ENCODE measurements around the gene C2CD4B.
A peak's percentile ranks its signal among the peaks of the same experiment; 100 is the strongest.

Gene C2CD4B

GRCh38 chr15:62165104-62165792 lies at the start of gene C2CD4B:
Gene C2CD4B (minus strand): TSS chr15:62165285. CDS start chr15:62164984, 301 bp downstream.
- no peak for DNase-seq (ENCODE audit: low spot score)
- no peak for FAIRE-seq

- FAIRE-seq (no peak), DNase-seq (ENCODE audit: low spot score) (no peak)
Measured at GRCh38 chr15:62212741-62213140, 47.7 kb upstream of the C2CD4B start.

- FAIRE-seq: no peak
Measured at GRCh38 chr15:62211348-62211747, 46.3 kb upstream of the C2CD4B start.

GRCh38 chr15:62209821-62210220 lies 44.7 kb upstream of the C2CD4B start:
- FAIRE-seq: no peak
- DNase-seq (ENCODE audit: low spot score): no peak

More at GRCh38 chr15:62211348-62211747, 46.3 kb upstream of the C2CD4B start:
- DNase-seq (ENCODE audit: low spot score): peak; percentile 45

GRCh38 chr15:62209322-62209721 lies 44.2 kb upstream of the C2CD4B start:
- FAIRE-seq: no peak
- DNase-seq (ENCODE audit: low spot score): no peak

- no peak for DNase-seq (ENCODE audit: low spot score)
- no peak for FAIRE-seq
Measured at GRCh38 chr15:62208884-62209283, 43.8 kb upstream of the C2CD4B start.

GRCh38 chr15:62208367-62208766 lies 43.3 kb upstream of the C2CD4B start:
- no peak for DNase-seq (ENCODE audit: low spot score)
- no peak for FAIRE-seq

- FAIRE-seq (no peak), DNase-seq (ENCODE audit: low spot score) (no peak)
Measured at GRCh38 chr15:62190675-62191074, 25.6 kb upstream of the C2CD4B start.

- DNase-seq (ENCODE audit: low spot score) (no peak), FAIRE-seq (no peak)
Measured at GRCh38 chr15:62190274-62190673, 25.2 kb upstream of the C2CD4B start.

GRCh38 chr15:62188744-62189143 lies 23.7 kb upstream of the C2CD4B start:
- FAIRE-seq: no peak
- DNase-seq (ENCODE audit: low spot score): no peak

GRCh38 chr15:62187910-62188309 lies 22.8 kb upstream of the C2CD4B start:
- FAIRE-seq (no peak), DNase-seq (ENCODE audit: low spot score) (no peak)

GRCh38 chr15:62187425-62187824 lies 22.3 kb upstream of the C2CD4B start:
- FAIRE-seq: no peak
- no peak for DNase-seq (ENCODE audit: low spot score)

GRCh38 chr15:62186578-62186977 lies 21.5 kb upstream of the C2CD4B start:
- no peak for DNase-seq (ENCODE audit: low spot score)
- FAIRE-seq: no peak

- DNase-seq (ENCODE audit: low spot score): no peak
- no peak for FAIRE-seq
Measured at GRCh38 chr15:62183130-62183529, 18.0 kb upstream of the C2CD4B start.

- no peak for FAIRE-seq
Measured at GRCh38 chr15:62173215-62173614, 8.1 kb upstream of the C2CD4B start.

GRCh38 chr15:62171882-62172281 lies 6.8 kb upstream of the C2CD4B start:
- FAIRE-seq (no peak), DNase-seq (ENCODE audit: low spot score) (no peak)

More at GRCh38 chr15:62173215-62173614, 8.1 kb upstream of the C2CD4B start:
- no peak for DNase-seq (ENCODE audit: low spot score)

- no peak for DNase-seq (ENCODE audit: low spot score)
- no peak for FAIRE-seq
Measured at GRCh38 chr15:62165793-62166375, 799 bp upstream of the C2CD4B start.

- no peak for FAIRE-seq
- no peak for DNase-seq (ENCODE audit: low spot score)
Measured at GRCh38 chr15:62164396-62165103, 535 bp downstream of the C2CD4B start.

GRCh38 chr15:62164014-62164395 lies 1.1 kb downstream of the C2CD4B start:
- FAIRE-seq: no peak
- DNase-seq (ENCODE audit: low spot score): no peak

- DNase-seq (ENCODE audit: low spot score): no peak
- FAIRE-seq: no peak
Measured at GRCh38 chr15:62163397-62164013, 1.6 kb downstream of the C2CD4B start.

GRCh38 chr15:62153228-62153627 lies 11.9 kb downstream of the C2CD4B start:
- no peak for DNase-seq (ENCODE audit: low spot score)
- FAIRE-seq: no peak

GRCh38 chr15:62150445-62150844 lies 14.6 kb downstream of the C2CD4B start:
- FAIRE-seq: no peak
- no peak for DNase-seq (ENCODE audit: low spot score)

Data from RCC 7860 (cell line).